ENCODE results near the gene ZSWIM7. TPM values are rescaled to one million over a fixed set of nuclear protein-coding genes. Genes with fewer than 3 reads are reported as not detected.
"Not testable (repeated sequence)": the region's sequence is repeated elsewhere in the genome, so short reads cannot be mapped to it uniquely, and the experiment has no call there.

ZSWIM7 gene
- total RNA-seq, 2 experiments from 2014 or later: 11.3 to 13.0 TPM

GRCh38 chr17:15943971-15944758 is 55.3 kb downstream of the ZSWIM7 start:
- Histone ChIP-seq H3K27me3 (ENCODE audit: control insufficient read depth in 1 of 2, insufficient read depth in 2 of 2, low read length in 2 of 2) (peaks cover 25 to 26% of the 10 kb centered on the region in 2 experiments), H3K9me3 (ENCODE audit: control insufficient read depth in 1 of 2, insufficient read depth in 1 of 2, low read length in 2 of 2) (peaks cover 0 to 9% of the 10 kb centered on the region in 2 experiments), H3K4me1 (ENCODE audit: insufficient read depth, low read length) (peaks cover 17% of the 10 kb centered on the region), H3K36me3 (ENCODE audit: insufficient read depth, low read length) (no peaks in the 10 kb centered on the region), H3K27ac (ENCODE audit: low read depth in 1 of 2, low read length in 2 of 2) (no peak overlapping the region), H3K4me3 (ENCODE audit: low read length) (no peak overlapping the region)
- H3K4me3 Mint-ChIP-seq: peak overlapping the region; percentile 85
- H3K27me3 Mint-ChIP-seq: peaks cover 49% of the 10 kb centered on the region
- H3K36me3 Mint-ChIP-seq (ENCODE audit: low read depth): no peaks in the 10 kb centered on the region
- peaks cover 8% of the 10 kb centered on the region for H3K4me1 Mint-ChIP-seq (ENCODE audit: low read depth)
- intact Hi-C loops (cut with DNase I, micrococcal nuclease): no loop called here
- H3K9me3 Mint-ChIP-seq: no peaks in the 10 kb centered on the region
- POLR2A ChIA-PET: no interaction called here
- TF ChIP-seq CTCF (IDR thresholded peaks at IDR 0.05): no peak
- CTCF ChIA-PET: interaction anchor here (1.0 to 1.4 kb wide), 2 partner anchors 15 to 55 kb away, joined by 3 to 6 read pairs; no protein-coding TSS in a partner anchor
- no peak for ATAC-seq (ENCODE audit: poor library complexity)
- DNase-seq: no peak
- H3K27ac Mint-ChIP-seq: no peak overlapping the region

GRCh38 chr17:15942207-15942833 is 57.2 kb downstream of the ZSWIM7 start:
- ATAC-seq (ENCODE audit: poor library complexity) (no peak), DNase-seq (peak in 2 of 14 experiments; percentile 54 to 63)
- H3K4me1 ChIP-seq (ENCODE audit: insufficient read depth, low read length): peaks cover 17% of the 10 kb centered on the region
- Mint-ChIP-seq H3K36me3 (ENCODE audit: low read depth) (no peaks in the 10 kb centered on the region), H3K27me3 (peaks cover 47% of the 10 kb centered on the region), H3K9me3 (no peaks in the 10 kb centered on the region), H3K27ac (no peak overlapping the region), H3K4me1 (ENCODE audit: low read depth) (peaks cover 8% of the 10 kb centered on the region), H3K4me3 (no peak overlapping the region)
- H3K27ac ChIP-seq (ENCODE audit: low read depth in 1 of 2, low read length in 2 of 2): no peak overlapping the region
- peaks cover 0 to 9% of the 10 kb centered on the region in 2 experiments for H3K9me3 ChIP-seq (ENCODE audit: control insufficient read depth in 1 of 2, insufficient read depth in 1 of 2, low read length in 2 of 2)
- intact Hi-C loops (cut with DNase I, micrococcal nuclease): no loop called here
- peaks cover 25 to 26% of the 10 kb centered on the region in 2 experiments for H3K27me3 ChIP-seq (ENCODE audit: control insufficient read depth in 1 of 2, insufficient read depth in 2 of 2, low read length in 2 of 2)
- no peaks in the 10 kb centered on the region for H3K36me3 ChIP-seq (ENCODE audit: insufficient read depth, low read length)
- ChIA-PET CTCF (no interaction called here), POLR2A (no interaction called here)
- no peak for TF ChIP-seq CTCF (IDR thresholded peaks at IDR 0.05)
- H3K4me3 ChIP-seq (ENCODE audit: low read length): no peak overlapping the region

- Mint-ChIP-seq H3K4me3 (no peak overlapping the region), H3K27ac (no peak overlapping the region), H3K9me3 (no peaks in the 10 kb centered on the region), H3K27me3 (peaks cover 42% of the 10 kb centered on the region), H3K4me1 (ENCODE audit: low read depth) (peaks cover 8% of the 10 kb centered on the region), H3K36me3 (ENCODE audit: low read depth) (no peaks in the 10 kb centered on the region)
- no peak for TF ChIP-seq CTCF (IDR thresholded peaks at IDR 0.05)
- peaks cover 22 to 25% of the 10 kb centered on the region in 2 experiments for H3K27me3 ChIP-seq (ENCODE audit: control insufficient read depth in 1 of 2, insufficient read depth in 2 of 2, low read length in 2 of 2)
- ATAC-seq (ENCODE audit: poor library complexity) (no peak), DNase-seq (no peak)
- H3K9me3 ChIP-seq (ENCODE audit: control insufficient read depth in 1 of 2, insufficient read depth in 1 of 2, low read length in 2 of 2): peaks cover 0 to 9% of the 10 kb centered on the region in 2 experiments
- no peaks in the 10 kb centered on the region for H3K36me3 ChIP-seq (ENCODE audit: insufficient read depth, low read length)
- intact Hi-C loops (cut with DNase I, micrococcal nuclease): no loop called here
- POLR2A ChIA-PET: no interaction called here
- no peak overlapping the region for H3K4me3 ChIP-seq (ENCODE audit: low read length)
- H3K27ac ChIP-seq (ENCODE audit: low read depth in 1 of 2, low read length in 2 of 2): no peak overlapping the region
- peaks cover 17% of the 10 kb centered on the region for H3K4me1 ChIP-seq (ENCODE audit: insufficient read depth, low read length)
- CTCF ChIA-PET: no interaction called here
Observed at GRCh38 chr17:15941781-15942180, 57.7 kb downstream of the ZSWIM7 start.

GRCh38 chr17:15936481-15936880 is 63.0 kb downstream of the ZSWIM7 start:
- H3K4me3 ChIP-seq (ENCODE audit: low read length); H3K36me3 Mint-ChIP-seq (ENCODE audit: low read depth); CTCF ChIA-PET; H3K4me1 Mint-ChIP-seq (ENCODE audit: low read depth); H3K27me3 ChIP-seq (ENCODE audit: control insufficient read depth in 1 of 2, insufficient read depth in 2 of 2, low read length in 2 of 2); POLR2A ChIA-PET; H3K9me3 ChIP-seq (ENCODE audit: control insufficient read depth in 1 of 2, insufficient read depth in 1 of 2, low read length in 2 of 2); H3K4me3 Mint-ChIP-seq; DNase-seq; H3K4me1 ChIP-seq (ENCODE audit: insufficient read depth, low read length); H3K9me3 Mint-ChIP-seq; H3K36me3 ChIP-seq (ENCODE audit: insufficient read depth, low read length); H3K27me3 Mint-ChIP-seq; H3K27ac ChIP-seq (ENCODE audit: low read depth in 1 of 2, low read length in 2 of 2); intact Hi-C loops (cut with DNase I, micrococcal nuclease); ATAC-seq (ENCODE audit: poor library complexity); H3K27ac Mint-ChIP-seq: not testable (repeated sequence)

Data from CD4-positive, alpha-beta T cell (primary cell).